Esophagus mucosa (tissue), 1 donor: ENCODE measurements around the gene SCAMP2. TPM values are rescaled to one million over a fixed set of nuclear protein-coding genes. Genes with fewer than 3 reads are reported as not detected.

Experiments
- total RNA-seq: library from RNA; stranded (reverse); gene quantifications from one replicate; pipeline ENCODE4 v1.2.4, GENCODE V29; 2023
- donor health status: DM: yes; HTN: yes; CAD: no.

SCAMP2 gene
- total RNA-seq, 1 donor from 2014 or later = 102 TPM

Other genes with a start within 250 kb of the SCAMP2 start
- gene EDC3, start 177.3 kb downstream of the SCAMP2 start, total RNA-seq = 21.3 TPM
- not detected for gene CYP1A1, start 147.8 kb downstream of the SCAMP2 start, total RNA-seq
- not detected for gene CYP1A2, start 124.5 kb downstream of the SCAMP2 start, total RNA-seq
- 77.1 TPM for gene CSK, start 91.3 kb downstream of the SCAMP2 start, total RNA-seq
- not detected for gene LMAN1L, start 60.5 kb downstream of the SCAMP2 start, total RNA-seq
- not detected for gene CPLX3, start 46.7 kb downstream of the SCAMP2 start, total RNA-seq
- 43.3 TPM for gene ULK3, start 30.2 kb downstream of the SCAMP2 start, total RNA-seq
- gene MPI, start 16.7 kb upstream of the SCAMP2 start, total RNA-seq = 28.2 TPM
- gene FAM219B, start 33.5 kb upstream of the SCAMP2 start, total RNA-seq = 62.5 TPM
- gene COX5A, start 64.7 kb upstream of the SCAMP2 start, total RNA-seq = 229 TPM
- gene RPP25, start 83.4 kb upstream of the SCAMP2 start, total RNA-seq = 4.0 TPM
- gene SCAMP5, start 122.2 kb upstream of the SCAMP2 start, total RNA-seq = 0.84 TPM
- gene PPCDC, start 150.2 kb upstream of the SCAMP2 start, total RNA-seq = 13.6 TPM